ENCODE results near the gene NPL. TPM values are rescaled to one million over a fixed set of nuclear protein-coding genes. Genes with fewer than 3 reads are reported as not detected.

The NPL gene
- total and polyA plus RNA-seq, 9 of the 15 experiments (the other 6 are each of a cell fraction or from before 2014, with no cell fraction given): 9.9 to 22.3 (median 14.2) TPM

DNA sequence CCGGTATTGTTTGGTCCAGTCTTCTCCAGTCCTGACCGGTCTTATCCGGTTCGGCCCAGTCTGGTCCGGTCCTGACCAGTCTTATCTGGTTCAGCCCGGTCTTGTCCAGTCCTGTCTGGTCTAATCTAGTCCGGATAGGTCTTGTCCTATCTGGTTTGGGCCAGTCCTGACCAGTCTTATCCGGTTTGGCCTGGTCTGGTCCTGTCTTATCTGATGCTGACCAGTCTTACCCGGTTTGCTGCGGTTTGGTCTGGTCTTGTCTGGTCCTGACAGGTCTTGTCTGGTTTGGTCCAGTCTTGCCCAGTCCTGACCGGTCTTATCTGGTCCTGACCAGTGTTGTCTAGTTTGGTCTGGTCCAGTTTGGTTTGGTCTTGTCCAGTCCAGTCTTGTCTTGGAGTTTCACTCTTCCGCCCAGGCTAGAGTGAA is 79.7 kb downstream of the NPL start (continued):
- TF ChIP-seq SIN3B (IDR thresholded peaks at IDR 0.05; ENCODE audit: low read depth): no peak
- TF ChIP-seq NBN (IDR thresholded peaks at IDR 0.05; ENCODE audit: low read depth): 0 out of 2 replicates have a peak, but pooled peaks have one; percentile 50
- 0 out of 2 replicates have a peak, but pooled peaks have one; percentile 29 for TF ChIP-seq HDAC2 (IDR thresholded peaks at IDR 0.05)
- TF ChIP-seq RHOXF2B (CRISPR knock-in tag; conservative IDR thresholded peaks at IDR 0.05): no peak
- 0 out of 2 replicates have a peak, but pooled peaks have one; percentile 48 for TF ChIP-seq SMAD4 (CRISPR knock-in tag; conservative IDR thresholded peaks at IDR 0.05)
- TF ChIP-seq BCOR (IDR thresholded peaks at IDR 0.05): peak; percentile 99
- no peak for TF ChIP-seq ELF2 (CRISPR knock-in tag; IDR thresholded peaks at IDR 0.05)
- no peak for TF ChIP-seq PRMT5 (CRISPR knock-in tag; IDR thresholded peaks at IDR 0.05)
- no peak for TF ChIP-seq BHLHE40 (IDR thresholded peaks at IDR 0.05; ENCODE audit: low read length)
- TF ChIP-seq NRF1 (conservative IDR thresholded peaks at IDR 0.05 in 1 of 2, IDR thresholded peaks at IDR 0.05 in 1 of 2): no peak
- TF ChIP-seq SRSF3 (IDR thresholded peaks at IDR 0.05; ENCODE audit: insufficient read depth, low read length): no peak
- TF ChIP-seq, protein P1, sequence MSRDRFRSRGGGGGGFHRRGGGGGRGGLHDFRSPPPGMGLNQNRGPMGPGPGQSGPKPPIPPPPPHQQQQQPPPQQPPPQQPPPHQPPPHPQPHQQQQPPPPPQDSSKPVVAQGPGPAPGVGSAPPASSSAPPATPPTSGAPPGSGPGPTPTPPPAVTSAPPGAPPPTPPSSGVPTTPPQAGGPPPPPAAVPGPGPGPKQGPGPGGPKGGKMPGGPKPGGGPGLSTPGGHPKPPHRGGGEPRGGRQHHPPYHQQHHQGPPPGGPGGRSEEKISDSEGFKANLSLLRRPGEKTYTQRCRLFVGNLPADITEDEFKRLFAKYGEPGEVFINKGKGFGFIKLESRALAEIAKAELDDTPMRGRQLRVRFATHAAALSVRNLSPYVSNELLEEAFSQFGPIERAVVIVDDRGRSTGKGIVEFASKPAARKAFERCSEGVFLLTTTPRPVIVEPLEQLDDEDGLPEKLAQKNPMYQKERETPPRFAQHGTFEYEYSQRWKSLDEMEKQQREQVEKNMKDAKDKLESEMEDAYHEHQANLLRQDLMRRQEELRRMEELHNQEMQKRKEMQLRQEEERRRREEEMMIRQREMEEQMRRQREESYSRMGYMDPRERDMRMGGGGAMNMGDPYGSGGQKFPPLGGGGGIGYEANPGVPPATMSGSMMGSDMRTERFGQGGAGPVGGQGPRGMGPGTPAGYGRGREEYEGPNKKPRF (IDR thresholded peaks at IDR 0.05; ENCODE audit: low read depth, low read length): no peak
- TF ChIP-seq NFIX (CRISPR knock-in tag; IDR thresholded peaks at IDR 0.05; ENCODE audit: low read depth): no peak
- TF ChIP-seq ZNF583 (CRISPR knock-in tag; IDR thresholded peaks at IDR 0.05): no peak
- no peak for TF ChIP-seq FOS (IDR thresholded peaks at IDR 0.05; ENCODE audit: extremely low read depth, insufficient read length)
- no peak for TF ChIP-seq MCM2 (IDR thresholded peaks at IDR 0.05; ENCODE audit: low read depth)
- no peak for TF ChIP-seq XRCC3 (IDR thresholded peaks at IDR 0.05)
- no peak for TF ChIP-seq NFATC3 (IDR thresholded peaks at IDR 0.05)
- TF ChIP-seq DPF2 (IDR thresholded peaks at IDR 0.05): 0 out of 2 replicates have a peak, but pooled peaks have one; percentile 16
- TF ChIP-seq ILF3 (IDR thresholded peaks at IDR 0.05; ENCODE audit: borderline replicate concordance): no peak
- TF ChIP-seq TBP (optimal IDR thresholded peaks at IDR 0.05; ENCODE audit: low read depth, low read length): no peak
- TF ChIP-seq STAT5B (CRISPR knock-in tag; IDR thresholded peaks at IDR 0.05): no peak
- TF ChIP-seq SREBF1 (IDR thresholded peaks at IDR 0.05; ENCODE audit: borderline replicate concordance, low read depth, low read length): no peak
- no peak for TF ChIP-seq TAF15 (IDR thresholded peaks at IDR 0.05; ENCODE audit: low read depth, low read length)
- no peak for TF ChIP-seq ZNF507 (tag; conservative IDR thresholded peaks at IDR 0.05)
- TF ChIP-seq ZNF766 (CRISPR knock-in tag; conservative IDR thresholded peaks at IDR 0.05): no peak
- TF ChIP-seq MCM3 (IDR thresholded peaks at IDR 0.05): no peak
- TF ChIP-seq ZNF655 (CRISPR knock-in tag; IDR thresholded peaks at IDR 0.05): no peak
- TF ChIP-seq CTCF (IDR thresholded peaks at IDR 0.05 in 2 of 3, conservative IDR thresholded peaks at IDR 0.05 in 1 of 3; ENCODE audit: insufficient read depth in 2 of 3, low read depth in 1 of 3, low read length in 3 of 3): no peak
- no peak for TF ChIP-seq E2F3 (CRISPR knock-in tag; IDR thresholded peaks at IDR 0.05)

All from K562 (cell line).